ENCODE results near the gene TMPRSS3.

The TMPRSS3 gene

GRCh38 chr21:42387843-42388340, 8.0 kb downstream of the TMPRSS3 start:
- no peak overlapping the region for H3K27ac ChIP-seq
- TF ChIP-seq ZFX (IDR thresholded peaks at IDR 0.05; ENCODE audit: borderline replicate concordance) (no peak), CTCF (IDR thresholded peaks at IDR 0.05) (no peak)

GRCh38 chr21:42387164-42387563, 8.7 kb downstream of the TMPRSS3 start:
- H3K27ac ChIP-seq: no peak overlapping the region
- TF ChIP-seq CTCF (IDR thresholded peaks at IDR 0.05) (no peak), ZFX (IDR thresholded peaks at IDR 0.05; ENCODE audit: borderline replicate concordance) (no peak)

- H3K27ac ChIP-seq: no peak overlapping the region
- no peak for TF ChIP-seq CTCF (IDR thresholded peaks at IDR 0.05)
- no peak for TF ChIP-seq ZFX (IDR thresholded peaks at IDR 0.05; ENCODE audit: borderline replicate concordance)
These were observed 9.7 kb downstream of the TMPRSS3 start for GRCh38 chr21:42386034-42386591.

- no peak overlapping the region for H3K27ac ChIP-seq
- TF ChIP-seq CTCF (IDR thresholded peaks at IDR 0.05) (no peak), ZFX (IDR thresholded peaks at IDR 0.05; ENCODE audit: borderline replicate concordance) (no peak)
These were observed 10.2 kb downstream of the TMPRSS3 start for GRCh38 chr21:42385619-42386018.

- no peak overlapping the region for H3K27ac ChIP-seq
- TF ChIP-seq CTCF (IDR thresholded peaks at IDR 0.05): no peak
These were observed 10.9 kb downstream of the TMPRSS3 start for GRCh38 chr21:42384989-42385388.

- no peak overlapping the region for H3K27ac ChIP-seq
- TF ChIP-seq ZFX (IDR thresholded peaks at IDR 0.05; ENCODE audit: borderline replicate concordance): no peak
- no peak for TF ChIP-seq CTCF (IDR thresholded peaks at IDR 0.05)
These were observed 11.5 kb downstream of the TMPRSS3 start for GRCh38 chr21:42384156-42384945.

GRCh38 chr21:42383331-42383730, 12.5 kb downstream of the TMPRSS3 start:
- H3K27ac ChIP-seq: no peak overlapping the region
- TF ChIP-seq CTCF (IDR thresholded peaks at IDR 0.05): no peak
- TF ChIP-seq ZFX (IDR thresholded peaks at IDR 0.05; ENCODE audit: borderline replicate concordance): no peak

Measured in 22Rv1 (cell line).